ENCODE measurements around the gene SH3GL3.

The SH3GL3 gene

DNA sequence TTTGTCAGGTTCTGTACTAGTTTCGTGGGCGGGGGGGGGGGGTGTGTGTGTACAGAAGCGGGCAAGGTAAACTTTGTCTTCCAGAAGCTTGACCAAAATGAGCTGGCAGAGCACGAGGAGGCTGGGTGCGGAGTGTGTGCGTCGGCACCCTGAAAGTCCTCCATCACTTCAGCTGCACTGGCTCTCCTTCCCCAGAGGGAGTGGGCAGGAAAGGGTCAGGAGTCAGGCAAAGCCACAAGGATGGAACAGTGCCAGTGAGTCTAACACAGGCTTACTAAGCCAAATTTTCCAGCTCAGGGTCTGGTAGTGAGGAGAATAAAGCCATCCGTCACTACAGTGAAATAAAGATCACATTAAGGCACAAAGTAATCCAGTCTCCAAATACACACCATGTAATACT lies 11.9 kb upstream of the SH3GL3 start:
- H3K4me1 ChIP-seq (ENCODE audit: control insufficient read depth in 5 of 5, insufficient read depth in 5 of 5, low read length in 5 of 5) = no peaks in the 10 kb centered on the region

DNA sequence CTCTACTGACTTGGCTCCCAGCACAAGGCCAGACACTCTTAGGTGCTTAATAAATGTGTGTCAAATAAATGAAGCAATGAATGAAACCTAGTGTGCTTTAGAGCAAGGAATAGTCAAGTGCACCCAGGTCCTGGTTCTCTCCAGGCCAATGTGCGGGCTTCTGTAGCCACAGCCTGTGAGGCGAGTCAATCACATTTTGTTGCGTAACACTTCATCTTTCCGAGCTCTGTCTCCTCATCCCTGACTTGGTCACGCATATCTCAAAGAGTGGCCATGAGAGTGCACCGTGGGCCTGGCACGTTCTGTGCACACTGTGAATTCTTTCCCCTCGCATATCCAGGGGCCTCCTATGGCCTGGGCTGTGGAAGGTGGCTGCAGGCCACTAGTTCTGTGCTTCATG lies 11.4 kb upstream of the SH3GL3 start:
- Histone ChIP-seq H3K9ac (ENCODE audit: low read length in 5 of 5) (no peak overlapping the region), H3K4me3 (ENCODE audit: low read depth in 1 of 5, low read length in 5 of 5) (no peak overlapping the region), H3K36me3 (ENCODE audit: control insufficient read depth in 5 of 5, insufficient read depth in 5 of 5, low read length in 5 of 5) (no peaks in the 10 kb centered on the region), H3K27me3 (ENCODE audit: control insufficient read depth in 5 of 5, insufficient read depth in 4 of 5, low read length in 5 of 5) (peaks cover 0 to 8% (median 0%) of the 10 kb centered on the region in 5 donors), H3K27ac (ENCODE audit: low read depth, low read length) (no peak overlapping the region), H3K4me1 (ENCODE audit: control insufficient read depth in 5 of 5, insufficient read depth in 5 of 5, low read length in 5 of 5) (no peaks in the 10 kb centered on the region), H3K9me3 (ENCODE audit: control insufficient read depth in 5 of 5, low read length in 5 of 5) (no peaks in the 10 kb centered on the region)

More for the DNA sequence above, 11.9 kb upstream of the SH3GL3 start:
- Histone ChIP-seq H3K36me3 (ENCODE audit: control insufficient read depth in 5 of 5, insufficient read depth in 5 of 5, low read length in 5 of 5) (no peaks in the 10 kb centered on the region), H3K27me3 (ENCODE audit: control insufficient read depth in 5 of 5, insufficient read depth in 4 of 5, low read length in 5 of 5) (peaks cover 0 to 8% (median 0%) of the 10 kb centered on the region in 5 donors), H3K9me3 (ENCODE audit: control insufficient read depth in 5 of 5, low read length in 5 of 5) (no peaks in the 10 kb centered on the region), H3K9ac (ENCODE audit: low read length in 5 of 5) (no peak overlapping the region), H3K4me3 (ENCODE audit: low read depth in 1 of 5, low read length in 5 of 5) (no peak overlapping the region), H3K27ac (ENCODE audit: low read depth, low read length) (no peak overlapping the region)

DNA sequence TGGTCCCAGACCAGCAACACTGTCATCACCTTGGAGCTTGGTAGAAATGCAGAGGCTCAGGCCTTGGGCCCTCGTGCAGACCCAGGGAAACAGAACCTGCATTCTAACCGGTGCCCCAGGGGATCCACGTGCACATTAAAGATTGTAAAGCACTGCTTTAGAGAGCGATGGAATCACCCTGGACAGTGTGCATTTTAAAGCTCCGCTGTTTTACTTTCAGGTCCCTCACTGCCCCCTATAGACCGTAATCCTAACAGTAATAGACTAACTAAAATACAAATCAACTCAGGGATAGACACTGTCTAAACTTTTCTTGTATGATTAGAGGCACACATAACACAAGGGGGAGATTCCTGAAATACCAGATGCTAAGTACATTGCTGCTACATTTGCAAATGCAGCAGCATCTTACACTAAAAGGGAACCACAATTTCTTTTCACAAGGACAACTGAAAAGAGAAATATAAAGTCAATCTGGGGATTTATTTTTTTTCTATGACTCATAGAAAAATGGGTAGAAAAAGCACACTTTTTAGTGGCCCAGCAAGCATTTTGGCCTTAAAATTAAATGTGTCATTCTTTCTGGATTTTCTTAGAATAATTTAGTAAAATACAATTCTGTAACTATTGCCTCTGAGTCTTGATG lies 10.5 kb upstream of the SH3GL3 start:
- H3K27me3 ChIP-seq (ENCODE audit: control insufficient read depth in 5 of 5, insufficient read depth in 4 of 5, low read length in 5 of 5) = peaks cover 0 to 8% (median 0%) of the 10 kb centered on the region in 5 donors
- H3K9ac ChIP-seq (ENCODE audit: low read length in 5 of 5) = no peak overlapping the region

DNA sequence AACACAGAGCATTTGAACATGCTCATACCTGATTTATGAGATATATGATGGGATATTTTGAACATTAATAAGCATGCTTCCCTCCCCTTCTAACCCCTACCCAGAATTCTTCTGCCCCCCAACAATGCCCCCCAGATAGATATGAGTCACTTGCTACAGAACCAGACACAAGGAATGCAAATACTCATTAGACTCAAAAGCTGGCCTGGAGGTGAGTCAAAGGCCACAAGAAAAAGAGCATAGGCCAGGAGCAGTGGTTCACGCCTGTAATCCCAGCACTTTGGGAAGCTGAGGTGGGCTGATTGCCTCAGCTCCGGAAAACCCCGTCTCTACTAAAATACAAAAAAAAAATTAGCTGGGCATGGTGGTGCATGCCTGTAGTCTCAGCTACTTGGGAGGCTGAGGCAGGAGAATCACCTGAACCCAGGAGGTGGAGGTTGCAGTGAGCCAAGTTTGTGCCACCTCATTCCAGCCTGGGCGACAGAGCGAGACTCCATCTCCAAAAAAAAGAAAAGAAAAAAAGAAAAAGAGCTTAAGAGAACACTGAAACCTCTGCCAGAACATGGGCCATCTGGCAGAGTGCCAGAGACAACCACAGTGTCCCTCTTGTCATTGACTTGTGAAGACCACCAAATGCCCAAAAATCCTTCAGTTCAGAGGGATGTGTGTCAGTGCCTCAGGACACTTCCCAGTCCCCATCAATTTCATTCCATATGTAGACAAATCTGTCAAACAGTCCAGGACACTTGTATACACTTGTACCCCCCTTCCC lies 3.9 kb upstream of the SH3GL3 start:
- H3K27ac ChIP-seq (ENCODE audit: low read depth, low read length) = no peak overlapping the region
- no peak overlapping the region for H3K4me3 ChIP-seq (ENCODE audit: low read depth in 1 of 5, low read length in 5 of 5)
- H3K9ac ChIP-seq (ENCODE audit: low read length in 5 of 5) = no peak overlapping the region
- peaks cover 6 to 11% (median 8%) of the 10 kb centered on the region in 5 donors for H3K27me3 ChIP-seq (ENCODE audit: control insufficient read depth in 5 of 5, insufficient read depth in 4 of 5, low read length in 5 of 5)
- no peaks in the 10 kb centered on the region for H3K36me3 ChIP-seq (ENCODE audit: control insufficient read depth in 5 of 5, insufficient read depth in 5 of 5, low read length in 5 of 5)
- H3K4me1 ChIP-seq (ENCODE audit: control insufficient read depth in 5 of 5, insufficient read depth in 5 of 5, low read length in 5 of 5) = peaks cover 0 to 17% (median 14%) of the 10 kb centered on the region in 5 donors
- H3K9me3 ChIP-seq (ENCODE audit: control insufficient read depth in 5 of 5, low read length in 5 of 5) = no peaks in the 10 kb centered on the region

More for the DNA sequence above, 10.5 kb upstream of the SH3GL3 start:
- no peaks in the 10 kb centered on the region for H3K36me3 ChIP-seq (ENCODE audit: control insufficient read depth in 5 of 5, insufficient read depth in 5 of 5, low read length in 5 of 5)
- no peaks in the 10 kb centered on the region for H3K4me1 ChIP-seq (ENCODE audit: control insufficient read depth in 5 of 5, insufficient read depth in 5 of 5, low read length in 5 of 5)
- H3K27ac ChIP-seq (ENCODE audit: low read depth, low read length) = no peak overlapping the region
- no peaks in the 10 kb centered on the region for H3K9me3 ChIP-seq (ENCODE audit: control insufficient read depth in 5 of 5, low read length in 5 of 5)
- no peak overlapping the region for H3K4me3 ChIP-seq (ENCODE audit: low read depth in 1 of 5, low read length in 5 of 5)

GRCh38 chr15:83444936-83445335 lies 2.2 kb upstream of the SH3GL3 start:
- Histone ChIP-seq H3K36me3 (ENCODE audit: control insufficient read depth in 5 of 5, insufficient read depth in 5 of 5, low read length in 5 of 5) (no peaks in the 10 kb centered on the region), H3K9ac (ENCODE audit: low read length in 5 of 5) (no peak overlapping the region), H3K27me3 (ENCODE audit: control insufficient read depth in 5 of 5, insufficient read depth in 4 of 5, low read length in 5 of 5) (peaks cover 11 to 19% (median 17%) of the 10 kb centered on the region in 5 donors), H3K4me3 (ENCODE audit: low read depth in 1 of 5, low read length in 5 of 5) (no peak overlapping the region), H3K27ac (ENCODE audit: low read depth, low read length) (no peak overlapping the region), H3K4me1 (ENCODE audit: control insufficient read depth in 5 of 5, insufficient read depth in 5 of 5, low read length in 5 of 5) (peaks cover 0 to 17% (median 14%) of the 10 kb centered on the region in 5 donors), H3K9me3 (ENCODE audit: control insufficient read depth in 5 of 5, low read length in 5 of 5) (no peaks in the 10 kb centered on the region)

- Histone ChIP-seq H3K27ac (ENCODE audit: low read depth, low read length) (no peak overlapping the region), H3K27me3 (ENCODE audit: control insufficient read depth in 5 of 5, insufficient read depth in 4 of 5, low read length in 5 of 5) (peaks cover 11 to 19% (median 17%) of the 10 kb centered on the region in 5 donors), H3K36me3 (ENCODE audit: control insufficient read depth in 5 of 5, insufficient read depth in 5 of 5, low read length in 5 of 5) (no peaks in the 10 kb centered on the region), H3K9me3 (ENCODE audit: control insufficient read depth in 5 of 5, low read length in 5 of 5) (no peaks in the 10 kb centered on the region), H3K4me1 (ENCODE audit: control insufficient read depth in 5 of 5, insufficient read depth in 5 of 5, low read length in 5 of 5) (peaks cover 0 to 17% (median 14%) of the 10 kb centered on the region in 5 donors), H3K9ac (ENCODE audit: low read length in 5 of 5) (no peak overlapping the region), H3K4me3 (ENCODE audit: low read depth in 1 of 5, low read length in 5 of 5) (no peak overlapping the region)
Measured at GRCh38 chr15:83445643-83446042, 1.5 kb upstream of the SH3GL3 start.

DNA sequence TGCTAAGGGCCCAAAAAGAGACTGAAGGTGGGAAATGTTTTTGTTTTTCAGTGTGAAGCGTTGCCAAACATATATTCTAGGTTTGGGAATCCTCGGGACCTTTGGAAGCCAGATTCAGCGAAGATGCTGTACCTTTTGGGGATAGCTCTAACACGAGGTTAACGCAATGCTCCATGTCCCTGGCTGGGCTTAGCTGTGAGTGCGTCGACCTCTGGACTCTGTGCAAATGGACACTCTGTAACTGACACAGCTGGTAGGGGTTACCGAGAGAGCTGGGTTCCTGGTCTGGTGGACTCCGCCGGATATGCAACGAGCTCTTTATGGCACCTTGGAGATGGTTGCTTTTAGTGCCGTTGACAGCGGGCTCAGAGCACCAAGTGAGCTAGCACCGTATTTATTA lies 724 bp upstream of the SH3GL3 start:
- Histone ChIP-seq H3K4me1 (ENCODE audit: control insufficient read depth in 5 of 5, insufficient read depth in 5 of 5, low read length in 5 of 5) (peaks cover 0 to 17% (median 14%) of the 10 kb centered on the region in 5 donors), H3K36me3 (ENCODE audit: control insufficient read depth in 5 of 5, insufficient read depth in 5 of 5, low read length in 5 of 5) (no peaks in the 10 kb centered on the region), H3K4me3 (ENCODE audit: low read depth in 1 of 5, low read length in 5 of 5) (peak overlapping the region in 4 of 5 donors; percentile 60 to 66 (median 63)), H3K27me3 (ENCODE audit: control insufficient read depth in 5 of 5, insufficient read depth in 4 of 5, low read length in 5 of 5) (peaks cover 11 to 19% (median 17%) of the 10 kb centered on the region in 5 donors), H3K27ac (ENCODE audit: low read depth, low read length) (no peak overlapping the region), H3K9ac (ENCODE audit: low read length in 5 of 5) (no peak overlapping the region), H3K9me3 (ENCODE audit: control insufficient read depth in 5 of 5, low read length in 5 of 5) (no peaks in the 10 kb centered on the region)

GRCh38 chr15:83449250-83449671 lies 2.1 kb downstream of the SH3GL3 start:
- Histone ChIP-seq H3K4me3 (ENCODE audit: low read depth in 1 of 5, low read length in 5 of 5) (no peak overlapping the region), H3K9ac (ENCODE audit: low read length in 5 of 5) (no peak overlapping the region), H3K9me3 (ENCODE audit: control insufficient read depth in 5 of 5, low read length in 5 of 5) (no peaks in the 10 kb centered on the region), H3K27ac (ENCODE audit: low read depth, low read length) (no peak overlapping the region), H3K27me3 (ENCODE audit: control insufficient read depth in 5 of 5, insufficient read depth in 4 of 5, low read length in 5 of 5) (peaks cover 11 to 18% (median 13%) of the 10 kb centered on the region in 5 donors), H3K4me1 (ENCODE audit: control insufficient read depth in 5 of 5, insufficient read depth in 5 of 5, low read length in 5 of 5) (peaks cover 0 to 17% (median 14%) of the 10 kb centered on the region in 5 donors), H3K36me3 (ENCODE audit: control insufficient read depth in 5 of 5, insufficient read depth in 5 of 5, low read length in 5 of 5) (no peaks in the 10 kb centered on the region)

DNA sequence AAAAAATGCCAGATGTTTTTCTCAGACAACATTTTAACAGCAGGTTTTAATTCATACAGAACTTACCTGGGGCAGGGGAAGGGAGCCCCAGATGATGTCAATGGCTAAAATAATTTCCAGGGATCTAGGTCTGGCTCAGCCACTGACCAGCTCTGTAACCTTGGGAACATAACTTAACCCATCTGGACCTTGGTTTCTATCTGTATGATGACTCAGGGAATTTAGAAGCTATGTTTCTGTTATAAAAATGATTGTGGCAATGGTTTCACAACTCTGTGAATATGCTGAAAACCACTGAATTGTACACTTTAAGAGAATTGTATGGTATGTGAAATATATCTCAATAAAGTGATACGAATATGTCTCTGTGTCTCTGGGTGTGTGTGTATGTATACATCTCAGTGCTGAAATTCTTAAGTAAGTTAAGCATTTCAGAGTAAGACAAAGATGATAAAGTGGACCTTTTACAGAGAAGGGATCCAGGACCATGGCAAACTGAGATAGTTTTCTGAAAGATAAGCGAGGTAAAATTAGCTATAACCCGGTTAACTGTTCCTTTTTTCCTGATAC lies 2.9 kb downstream of the SH3GL3 start:
- no peak overlapping the region for H3K27ac ChIP-seq (ENCODE audit: low read depth, low read length)

GRCh38 chr15:83457149-83457548 lies 10.0 kb downstream of the SH3GL3 start:
- H3K9ac ChIP-seq (ENCODE audit: low read length in 5 of 5) = no peak overlapping the region
- H3K4me1 ChIP-seq (ENCODE audit: control insufficient read depth in 5 of 5, insufficient read depth in 5 of 5, low read length in 5 of 5) = no peaks in the 10 kb centered on the region
- no peak overlapping the region for H3K27ac ChIP-seq (ENCODE audit: low read depth, low read length)
- no peaks in the 10 kb centered on the region for H3K9me3 ChIP-seq (ENCODE audit: control insufficient read depth in 5 of 5, low read length in 5 of 5)
- H3K36me3 ChIP-seq (ENCODE audit: control insufficient read depth in 5 of 5, insufficient read depth in 5 of 5, low read length in 5 of 5) = no peaks in the 10 kb centered on the region
- H3K27me3 ChIP-seq (ENCODE audit: control insufficient read depth in 5 of 5, insufficient read depth in 4 of 5, low read length in 5 of 5) = no peaks in the 10 kb centered on the region
- H3K4me3 ChIP-seq (ENCODE audit: low read depth in 1 of 5, low read length in 5 of 5) = no peak overlapping the region

More for the DNA sequence above, 2.9 kb downstream of the SH3GL3 start:
- no peaks in the 10 kb centered on the region for H3K36me3 ChIP-seq (ENCODE audit: control insufficient read depth in 5 of 5, insufficient read depth in 5 of 5, low read length in 5 of 5)
- H3K4me3 ChIP-seq (ENCODE audit: low read depth in 1 of 5, low read length in 5 of 5) = no peak overlapping the region
- no peak overlapping the region for H3K9ac ChIP-seq (ENCODE audit: low read length in 5 of 5)
- peaks cover 0 to 17% (median 14%) of the 10 kb centered on the region in 5 donors for H3K4me1 ChIP-seq (ENCODE audit: control insufficient read depth in 5 of 5, insufficient read depth in 5 of 5, low read length in 5 of 5)
- peaks cover 11 to 18% (median 13%) of the 10 kb centered on the region in 5 donors for H3K27me3 ChIP-seq (ENCODE audit: control insufficient read depth in 5 of 5, insufficient read depth in 4 of 5, low read length in 5 of 5)
- no peaks in the 10 kb centered on the region for H3K9me3 ChIP-seq (ENCODE audit: control insufficient read depth in 5 of 5, low read length in 5 of 5)
